Kidney tubule cell (primary cell): ENCODE measurements around the gene RPS6KA3.
"Not testable (repeated sequence)": the region's sequence is repeated elsewhere in the genome, so short reads cannot be mapped to it uniquely, and the experiment has no call there.

Experiments
- DNase-seq: peaks from one replicate; pipeline ENCODE4 v3.0.0-alpha.2; 2018; ENCODE audit warnings: low spot score

RPS6KA3 gene

DNA sequence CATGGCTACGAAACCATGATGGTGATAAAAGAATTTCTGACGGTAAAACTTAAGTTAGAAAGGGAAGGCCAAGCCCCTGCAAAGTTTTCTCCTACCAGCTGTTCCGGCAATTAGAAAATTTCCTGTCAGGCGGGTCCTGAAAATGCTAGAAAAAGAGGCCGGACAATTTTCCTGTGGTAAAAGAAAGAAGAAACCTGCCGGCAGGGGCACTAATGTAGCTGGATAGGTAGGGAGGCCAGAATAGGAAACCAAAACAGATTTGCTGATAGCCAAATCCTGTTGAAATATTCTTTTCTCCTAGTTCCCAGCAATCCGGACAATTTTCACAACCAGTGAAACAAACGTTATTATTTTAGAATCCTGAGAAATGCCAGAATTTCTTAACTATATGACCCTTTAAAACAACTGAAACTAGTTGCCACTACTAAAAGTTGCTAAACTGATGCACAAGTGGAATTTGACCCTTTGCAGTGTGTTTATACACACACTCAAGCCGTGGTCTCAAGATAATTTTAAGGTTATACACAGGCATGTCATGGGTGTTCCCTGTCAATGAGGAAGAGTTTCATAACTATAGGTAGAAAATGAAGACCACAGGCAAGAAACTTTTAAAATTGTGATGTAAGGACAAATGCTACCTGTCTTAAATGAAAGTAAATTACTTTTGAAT is 47.7 kb downstream of the RPS6KA3 start:
- DNase-seq = peak; percentile 5

DNA sequence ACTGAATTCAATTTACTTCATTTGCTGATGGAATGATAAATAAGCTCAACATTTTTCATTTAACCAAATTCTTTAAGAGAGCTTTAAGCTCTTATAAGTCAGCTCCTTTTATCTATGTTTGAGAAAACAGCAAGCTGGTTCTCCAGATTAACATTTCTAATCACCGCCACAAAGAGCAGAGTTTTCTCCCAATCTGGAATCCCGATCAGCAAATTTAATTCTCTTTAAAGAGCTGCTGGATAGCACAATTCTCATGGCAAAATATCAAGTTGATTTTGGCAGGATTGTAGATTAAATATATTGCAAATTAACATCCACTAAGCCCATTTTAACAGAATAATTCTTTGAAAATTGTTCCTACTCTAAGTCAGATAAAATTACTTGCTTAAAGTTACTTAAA is 48.8 kb downstream of the RPS6KA3 start:
- DNase-seq = no peak

DNA sequence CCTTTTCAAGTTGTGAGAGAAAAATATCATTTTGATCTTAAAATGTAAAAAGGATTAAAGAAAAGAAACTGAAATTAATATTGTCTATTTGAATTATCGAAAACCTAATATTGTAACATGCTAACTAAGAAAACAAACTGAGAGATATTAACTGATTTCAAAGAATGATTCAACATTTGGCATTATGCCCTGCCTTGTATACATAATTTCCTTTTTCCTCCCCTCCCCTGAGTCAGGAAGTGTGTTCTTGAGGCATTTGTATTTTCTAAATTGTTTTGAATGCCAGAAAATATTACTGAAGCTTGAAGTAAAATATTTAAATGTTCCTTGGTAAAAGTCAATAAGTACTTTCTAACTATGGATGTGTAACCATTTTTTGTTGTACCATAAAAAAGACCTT is 49.4 kb downstream of the RPS6KA3 start:
- DNase-seq = peak; percentile 43

- no peak for DNase-seq
Observed at GRCh38 chrX:20215565-20215964, 51.1 kb downstream of the RPS6KA3 start.

DNA sequence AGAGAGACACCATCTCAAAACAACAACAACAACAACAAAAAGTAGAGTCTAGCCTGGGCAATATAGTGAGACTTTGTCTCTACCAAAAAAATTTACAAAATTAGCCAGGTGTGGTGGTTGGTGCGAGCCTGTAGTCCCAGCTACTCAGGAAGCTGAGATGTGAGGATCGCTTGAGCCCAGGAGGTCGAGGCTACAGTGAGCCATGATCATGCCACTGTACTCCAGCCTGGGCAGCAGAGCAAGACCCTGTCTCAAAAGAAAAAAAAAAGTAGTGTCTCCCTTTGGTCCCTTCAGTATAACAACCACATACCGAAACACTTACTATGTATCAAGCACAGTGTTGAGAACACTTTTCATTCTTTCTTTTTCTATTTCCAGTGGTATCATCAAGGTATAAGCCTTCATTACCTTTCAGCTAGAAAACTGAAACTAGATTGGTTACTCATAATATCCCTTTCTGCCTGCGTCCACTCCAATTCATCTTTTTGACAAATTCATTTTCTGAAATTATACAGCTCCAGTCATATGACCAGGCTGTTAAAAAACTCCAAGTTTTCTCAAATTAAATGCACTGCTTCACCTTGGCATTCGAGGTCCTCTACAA is 54.1 kb downstream of the RPS6KA3 start:
- DNase-seq = no peak

DNA sequence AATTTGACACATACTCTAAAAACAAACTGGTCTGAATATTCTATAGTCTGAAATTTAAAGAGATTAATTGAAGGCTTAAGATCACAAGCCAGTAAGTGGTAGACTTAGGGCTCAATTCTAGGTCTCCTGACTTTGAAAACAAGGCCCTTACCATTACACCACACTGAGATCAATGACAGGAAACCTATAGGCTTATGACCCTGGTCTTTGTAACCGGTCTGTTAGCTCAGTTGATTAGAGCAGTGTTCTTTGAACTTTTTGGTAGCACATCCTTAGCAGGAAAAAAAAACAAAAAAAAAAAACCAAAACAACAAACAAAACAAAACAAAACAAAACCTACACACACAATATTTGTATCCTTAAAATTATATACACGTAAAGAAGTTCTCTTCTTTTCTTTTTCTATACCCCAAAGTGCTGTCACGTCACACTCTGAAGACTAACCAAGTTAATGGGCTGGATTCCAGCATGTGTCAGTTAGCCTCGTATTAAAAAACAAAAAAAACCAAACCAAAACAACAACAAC is 55.4 kb downstream of the RPS6KA3 start:
- DNase-seq = no peak

- no peak for DNase-seq
Observed at GRCh38 chrX:20205927-20206708, 60.6 kb downstream of the RPS6KA3 start.

GRCh38 chrX:20204351-20204750 is 62.4 kb downstream of the RPS6KA3 start:
- no peak for DNase-seq

DNA sequence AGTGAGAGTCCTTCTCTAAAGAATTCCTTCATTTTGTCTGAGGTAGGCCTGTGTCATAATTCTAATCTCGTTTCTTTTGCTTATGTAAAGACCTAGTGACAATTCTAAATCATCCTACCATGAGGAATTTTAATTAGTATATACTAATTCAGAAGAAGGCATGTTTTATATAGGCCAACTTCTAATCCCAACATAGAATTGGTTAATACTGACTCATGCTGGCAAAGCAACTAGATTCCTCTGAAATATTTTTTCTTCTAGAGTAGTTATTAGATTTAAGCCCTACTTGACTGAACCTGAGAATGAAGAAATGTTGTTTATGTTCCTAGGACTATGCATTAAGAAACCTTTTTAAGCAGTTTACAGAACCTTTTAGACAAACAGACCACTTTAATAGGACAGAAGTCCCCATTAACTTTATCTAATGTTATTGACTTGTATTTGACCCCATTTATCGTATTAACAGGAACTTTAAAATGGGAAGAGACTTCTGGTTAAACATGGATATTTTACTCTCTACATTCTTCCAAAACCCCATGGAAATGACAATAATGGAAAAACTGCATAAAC is 69.0 kb downstream of the RPS6KA3 start:
- DNase-seq = no peak

DNA sequence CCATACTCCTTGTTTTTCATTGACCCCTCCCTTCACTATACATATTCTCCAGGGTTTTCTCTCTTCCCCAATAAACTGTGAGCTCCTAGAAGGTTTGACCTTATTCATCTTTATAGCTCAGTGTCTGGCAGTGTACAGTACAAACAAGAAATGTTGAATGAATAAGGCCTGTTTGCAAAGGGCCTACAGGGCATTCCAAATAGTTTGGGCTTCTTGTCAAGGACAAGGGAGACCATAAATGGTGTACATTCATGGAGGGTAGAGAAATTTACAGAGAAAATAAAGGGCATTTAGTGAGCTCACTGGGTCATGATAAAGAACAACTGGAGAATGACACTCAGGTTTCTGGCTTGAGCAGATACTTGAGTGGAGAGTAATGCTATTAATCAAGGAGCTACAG is 77.5 kb downstream of the RPS6KA3 start:
- DNase-seq = no peak

DNA sequence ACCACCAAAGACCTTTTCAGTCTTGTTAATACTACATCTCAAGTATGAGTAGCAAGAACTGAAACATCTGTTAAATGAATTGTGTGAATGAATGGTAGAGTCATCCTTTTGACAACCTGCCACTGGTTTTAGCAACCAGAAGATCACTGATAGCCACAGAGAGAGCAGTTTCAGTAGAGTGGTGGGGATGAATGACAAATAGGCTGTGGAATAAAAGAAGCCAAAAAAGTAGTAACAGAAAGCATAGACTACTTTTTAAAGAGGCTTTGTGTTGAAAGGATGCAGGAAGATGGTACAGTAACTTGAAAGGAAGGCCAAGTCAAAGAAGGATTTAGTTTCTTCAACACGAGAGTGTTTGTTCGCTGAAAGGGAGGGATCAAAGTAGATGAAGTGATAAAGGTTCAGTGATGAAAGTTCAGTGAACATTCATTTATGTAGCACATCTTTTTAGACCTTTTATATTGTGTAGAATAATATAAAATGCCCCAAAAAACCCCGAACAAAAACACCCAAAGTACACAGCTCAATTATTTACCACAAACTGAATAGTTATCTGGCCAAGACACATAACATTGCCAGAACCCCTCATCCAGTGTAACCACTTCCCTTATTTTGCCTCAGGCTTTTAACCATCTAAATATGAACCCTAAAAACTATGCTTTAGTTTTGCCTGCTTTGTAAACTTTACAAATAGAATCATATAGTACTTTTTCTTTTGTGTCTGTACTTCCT is 84.9 kb downstream of the RPS6KA3 start:
- no peak for DNase-seq

- no peak for DNase-seq
Observed at GRCh38 chrX:20177093-20177492, 89.6 kb downstream of the RPS6KA3 start.

DNA sequence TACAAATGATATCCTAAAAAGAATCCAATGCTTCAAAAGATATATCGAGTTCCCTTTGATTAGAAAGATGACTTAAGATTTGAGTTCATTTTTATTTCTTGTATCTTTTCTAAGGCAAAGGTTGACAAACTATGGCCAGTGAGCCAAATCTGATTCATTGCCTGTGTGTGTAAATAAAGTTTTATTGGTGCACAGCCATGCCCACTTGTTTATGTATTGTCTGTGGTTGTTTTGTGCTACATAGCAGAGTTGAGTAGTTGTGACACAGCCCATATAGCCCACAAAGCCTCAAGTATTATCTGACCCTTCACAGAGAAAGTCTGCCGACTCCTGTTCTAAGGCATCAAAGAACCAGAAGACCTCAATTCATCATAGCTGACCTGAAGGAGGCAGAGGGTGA is 92.9 kb downstream of the RPS6KA3 start:
- no peak for DNase-seq

DNA sequence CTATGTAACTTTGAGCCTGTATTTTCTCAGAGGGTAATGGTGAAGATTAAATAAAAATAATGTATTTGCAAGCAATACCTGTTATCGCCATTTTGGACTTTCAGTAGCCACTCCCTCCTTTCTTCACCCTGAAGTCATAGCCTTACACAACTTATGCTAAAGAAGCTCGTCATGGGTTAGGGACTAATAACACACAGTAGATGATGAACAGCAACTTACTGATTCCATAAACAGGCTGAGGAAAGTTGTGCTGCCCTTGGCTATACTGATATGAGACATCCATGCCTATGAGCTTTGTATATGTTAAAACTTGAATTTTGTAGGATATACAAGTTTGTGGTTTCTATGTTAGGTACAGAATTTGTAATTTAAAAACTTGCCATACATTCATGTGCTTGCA is 93.4 kb downstream of the RPS6KA3 start:
- no peak for DNase-seq

GRCh38 chrX:20171887-20172286 is 94.8 kb downstream of the RPS6KA3 start:
- DNase-seq = no peak

GRCh38 chrX:20162516-20162915 is 104.2 kb downstream of the RPS6KA3 start:
- DNase-seq = not testable (repeated sequence)

DNA sequence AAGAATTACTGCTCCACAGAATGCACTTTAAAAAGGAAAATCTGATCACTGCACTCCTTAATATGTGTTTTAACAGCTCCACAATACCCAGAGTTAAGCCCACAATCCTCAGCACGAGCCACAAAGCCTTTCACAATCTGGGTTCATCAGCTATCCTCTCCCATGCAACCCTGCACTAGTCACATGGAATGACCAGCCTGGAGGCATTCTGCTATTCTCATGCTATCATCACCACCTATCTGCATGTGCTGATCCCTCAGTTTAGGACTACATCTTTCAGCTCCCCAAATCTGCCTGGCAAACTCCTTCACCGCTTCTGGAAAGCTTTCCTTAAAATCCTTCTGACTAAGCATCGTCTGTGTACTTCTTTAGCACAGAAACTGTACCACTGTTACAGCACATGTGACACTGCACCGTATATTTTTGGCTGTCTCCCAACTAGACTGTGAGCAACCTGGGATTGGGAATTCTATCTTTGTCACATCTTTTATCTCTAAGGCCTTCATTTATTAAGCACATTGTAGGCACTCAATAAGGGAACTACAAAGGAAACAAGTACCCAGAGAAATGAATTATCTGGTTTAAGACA is 106.8 kb downstream of the RPS6KA3 start:
- no peak for DNase-seq

GRCh38 chrX:20151689-20152088 is 115.0 kb downstream of the RPS6KA3 start:
- DNase-seq = no peak

- no peak for DNase-seq
Observed at GRCh38 chrX:20149326-20149725, 117.4 kb downstream of the RPS6KA3 start.

DNA sequence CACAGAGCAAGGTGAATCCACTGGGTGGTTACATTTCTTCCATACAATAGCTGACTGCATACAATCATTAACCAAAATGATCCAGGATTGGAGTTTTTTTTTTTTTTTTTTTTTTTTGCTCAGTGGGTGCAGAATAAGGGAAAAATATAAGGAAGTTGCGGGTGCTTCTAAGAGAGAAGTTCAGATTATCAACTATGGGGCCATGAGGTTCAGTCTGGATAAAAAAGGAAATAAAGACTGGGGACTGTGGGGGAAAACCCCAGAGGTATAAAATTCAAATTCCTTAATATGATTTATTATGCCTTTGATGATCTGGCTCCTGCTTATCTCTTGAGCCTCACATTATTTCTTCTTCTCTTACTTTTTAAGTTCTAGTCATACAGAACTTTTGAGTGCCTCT is 119.1 kb downstream of the RPS6KA3 start:
- no peak for DNase-seq

DNA sequence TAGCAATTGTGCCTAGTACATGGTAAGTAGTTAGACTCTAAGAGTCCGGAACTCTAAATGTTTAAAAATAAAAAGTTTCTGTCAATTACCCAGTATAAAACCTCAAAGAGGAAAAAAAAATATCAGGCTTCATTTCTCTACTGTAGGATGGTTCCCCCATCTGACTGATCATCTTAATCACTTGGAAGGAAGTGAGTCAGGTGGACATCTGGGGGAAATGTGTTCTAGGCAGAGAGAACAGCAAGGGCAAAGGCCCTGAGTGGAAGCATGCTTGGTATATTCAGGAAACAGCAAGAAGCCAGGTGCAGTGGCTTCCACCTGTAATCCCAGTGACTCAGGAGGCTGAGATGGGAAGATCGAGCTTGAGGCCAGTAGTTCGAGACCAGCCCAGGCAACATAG is 122.2 kb downstream of the RPS6KA3 start:
- DNase-seq = peak; percentile 80

- DNase-seq = no peak
Observed at GRCh38 chrX:20143561-20143960, 123.1 kb downstream of the RPS6KA3 start.
